Hypothalamus (tissue), 51 donors: ENCODE results near the gene AHRR.
"Not testable (repeated sequence)": the region's sequence is repeated elsewhere in the genome, so short reads cannot be mapped to it uniquely, and the experiment has no call there.

ENCODE experiments used
- DNase-seq, 51 donors: peaks; one replicate each; lab custom pipeline; 2025; lab: John Stamatoyannopoulos, UW

AHRR gene

DNA sequence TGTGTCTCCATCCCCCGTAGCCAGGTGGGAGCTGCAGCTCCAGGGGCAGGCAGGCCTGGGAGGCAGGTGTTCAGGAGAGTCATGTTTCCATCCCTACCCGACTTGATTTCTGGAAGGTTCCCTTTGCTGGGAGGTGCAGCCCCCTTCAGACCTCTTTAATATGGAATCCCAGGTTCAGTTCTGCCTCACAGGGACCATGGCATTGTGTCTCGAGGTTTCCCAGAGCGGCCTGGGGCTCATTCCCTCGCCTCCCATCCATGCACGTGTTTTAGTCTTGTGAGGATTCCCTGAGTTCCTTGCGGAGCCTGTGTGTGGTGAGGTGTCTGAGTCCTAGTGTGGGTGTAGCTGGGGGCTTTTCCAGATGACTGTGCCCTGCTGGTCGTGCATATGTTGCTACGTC, 16.5 kb upstream of the AHRR start:
- no peak for DNase-seq

DNA sequence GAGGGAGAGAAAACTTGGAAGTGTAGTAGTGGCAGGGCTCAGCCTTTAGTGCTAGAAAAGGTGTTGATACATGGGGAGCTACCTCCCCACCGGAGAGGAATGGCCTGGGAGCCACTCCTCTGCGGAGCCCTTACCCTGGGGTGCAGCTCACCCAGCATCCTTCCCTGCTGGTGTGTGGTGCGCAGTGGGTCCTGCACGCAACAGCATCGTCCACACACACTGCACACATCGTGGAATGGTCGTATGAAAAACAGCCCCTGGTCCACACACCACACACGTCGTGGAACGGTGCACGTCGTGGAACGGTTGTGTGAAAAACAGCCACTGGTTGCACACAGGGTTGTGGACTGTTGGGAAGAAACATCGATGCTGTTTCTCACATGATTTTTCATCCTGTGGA, 16.1 kb upstream of the AHRR start:
- DNase-seq: no peak

DNA sequence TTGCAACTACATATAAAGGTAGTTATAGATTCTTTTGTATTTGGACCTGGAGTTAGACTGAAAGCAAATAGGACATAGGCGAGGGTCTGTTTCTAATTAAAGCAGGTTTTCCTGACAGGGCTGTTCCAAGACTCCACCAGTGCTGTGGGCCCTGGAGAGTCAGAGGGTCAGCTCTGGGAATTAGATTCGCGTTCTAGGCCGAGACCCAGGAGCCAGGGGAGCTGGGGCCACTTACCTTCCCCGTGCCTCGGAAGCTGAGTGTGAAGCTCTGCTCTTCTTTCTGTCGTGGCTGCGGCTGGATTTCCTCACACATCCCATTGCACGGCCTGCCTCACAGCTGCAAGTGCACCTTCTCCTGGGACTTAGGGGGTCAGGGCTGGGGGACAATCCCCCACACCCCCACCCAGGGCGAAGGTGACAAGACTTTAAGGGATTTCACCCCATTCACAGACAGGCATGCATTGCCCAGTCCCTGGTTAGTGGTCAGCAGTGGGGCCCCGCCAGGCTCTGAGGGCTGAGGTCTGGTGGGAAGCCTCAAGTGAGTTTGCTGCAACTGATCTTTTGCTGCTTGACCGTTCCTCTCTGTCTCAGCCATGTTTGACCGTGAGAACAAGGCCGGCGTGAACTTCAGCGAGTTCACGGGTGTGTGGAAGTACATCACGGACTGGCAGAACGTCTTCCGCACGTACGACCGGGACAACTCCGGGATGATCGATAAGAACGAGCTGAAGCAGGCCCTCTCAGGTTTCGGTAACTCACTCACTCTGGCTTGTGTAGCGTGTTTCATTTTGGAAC, 15.3 kb upstream of the AHRR start:
- no peak for DNase-seq

DNA sequence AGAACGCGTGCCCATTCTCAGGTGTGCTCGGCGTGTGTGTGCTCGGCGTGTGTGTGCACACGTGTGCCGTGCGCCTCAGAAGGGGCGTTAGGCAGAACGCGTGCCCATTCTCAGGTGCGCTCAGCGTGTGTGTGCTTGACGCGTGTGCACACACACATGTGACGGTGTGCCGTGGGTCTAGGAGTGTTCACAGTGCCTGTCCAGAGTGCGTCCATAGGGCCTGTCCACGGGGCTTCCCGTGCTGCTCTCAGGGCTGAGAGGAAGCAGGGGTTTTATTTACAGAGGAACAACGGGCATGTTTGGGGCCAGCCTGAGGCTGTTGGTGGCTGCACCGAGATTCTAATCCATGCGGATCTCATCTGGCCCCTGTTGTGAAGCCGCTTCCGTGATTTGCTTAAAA, 14.2 kb upstream of the AHRR start:
- no peak for DNase-seq

DNA sequence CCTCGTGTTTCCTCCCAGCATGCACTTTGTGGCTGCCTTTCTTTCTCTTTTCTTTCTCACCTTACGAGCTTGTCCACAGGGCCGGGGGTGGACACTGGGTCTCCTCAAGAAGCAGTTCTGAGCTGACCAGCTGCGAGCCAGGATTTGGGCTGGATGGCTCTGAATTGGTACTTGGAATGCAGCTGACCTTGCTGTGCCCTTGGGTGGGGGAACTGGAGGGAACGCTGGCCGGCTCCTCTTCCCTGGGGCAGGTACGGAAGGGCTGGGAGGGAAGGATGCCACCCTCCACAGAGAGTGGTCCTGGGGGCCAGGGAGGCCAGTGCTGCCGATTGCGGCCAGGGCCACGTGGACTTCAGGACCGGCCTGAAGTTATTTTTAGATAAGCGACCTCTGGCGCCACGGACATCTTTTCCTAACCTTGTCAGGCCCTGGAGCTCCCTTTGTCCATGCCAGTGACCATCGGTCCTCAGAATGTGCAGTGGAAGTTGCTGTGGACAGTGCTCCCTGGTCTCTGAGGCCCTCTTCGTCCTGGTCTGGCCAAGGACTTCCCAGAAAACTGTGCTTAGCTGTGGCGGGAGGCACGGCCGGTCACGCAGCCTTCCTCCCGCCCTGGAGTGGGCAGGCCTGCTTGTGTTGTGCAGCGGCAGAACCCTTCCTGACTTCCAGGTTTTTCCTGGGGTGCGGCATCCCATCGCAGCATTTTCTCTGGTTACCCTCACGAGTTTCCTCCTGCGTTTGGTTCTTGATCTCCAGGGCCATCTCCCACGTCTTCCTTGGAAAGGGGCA, 13.5 kb upstream of the AHRR start:
- DNase-seq: no peak

DNA sequence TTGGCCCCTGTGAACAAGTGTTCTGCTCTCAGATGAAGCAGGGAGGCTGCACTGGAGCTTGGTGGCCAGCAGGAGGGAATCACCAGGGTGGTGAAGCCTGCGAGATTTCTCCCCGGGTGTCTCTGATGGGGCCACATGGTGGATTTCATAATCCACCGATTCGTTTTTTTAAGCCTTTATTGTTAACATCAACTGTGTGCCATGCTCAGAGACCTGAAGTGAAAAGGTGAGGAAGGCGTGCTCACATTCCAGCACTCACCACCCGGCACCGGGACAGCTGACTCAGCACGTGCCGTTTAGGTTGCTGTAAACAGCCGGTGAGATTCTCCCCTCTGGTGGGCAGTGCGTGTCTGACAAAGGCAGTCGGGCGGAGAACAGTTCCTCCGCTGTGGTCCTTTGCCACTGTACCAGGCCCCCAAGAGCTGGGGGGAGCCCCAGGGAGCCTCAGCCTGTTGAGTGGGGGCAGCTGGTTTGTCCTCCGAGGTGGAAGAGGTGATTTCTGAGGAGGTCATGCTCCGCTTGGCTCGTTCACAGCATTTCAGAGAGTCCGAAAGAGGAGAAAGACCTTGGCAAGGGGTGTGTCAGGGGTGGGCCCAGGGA, 12.7 kb upstream of the AHRR start:
- no peak for DNase-seq

DNA sequence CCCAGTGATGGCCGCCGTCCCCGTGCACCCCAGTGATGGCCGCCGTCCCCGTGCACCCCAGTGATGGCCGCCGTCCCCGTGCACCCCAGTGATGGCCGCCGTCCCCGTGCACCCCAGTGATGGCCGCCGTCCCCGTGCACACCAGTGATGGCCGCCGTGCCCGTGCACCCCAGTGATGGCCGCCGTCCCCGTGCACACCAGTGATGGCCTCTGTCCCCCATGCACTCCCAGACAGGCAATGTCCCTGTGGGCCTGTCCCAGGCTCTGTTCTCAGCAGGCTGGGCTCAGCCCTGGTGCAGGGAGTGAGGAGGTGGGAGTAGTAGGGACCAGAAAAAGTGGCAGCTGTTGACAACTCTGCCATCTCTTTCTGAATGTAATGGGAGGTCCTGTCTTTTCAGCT, 11.7 kb upstream of the AHRR start:
- DNase-seq: not testable (repeated sequence)

DNA sequence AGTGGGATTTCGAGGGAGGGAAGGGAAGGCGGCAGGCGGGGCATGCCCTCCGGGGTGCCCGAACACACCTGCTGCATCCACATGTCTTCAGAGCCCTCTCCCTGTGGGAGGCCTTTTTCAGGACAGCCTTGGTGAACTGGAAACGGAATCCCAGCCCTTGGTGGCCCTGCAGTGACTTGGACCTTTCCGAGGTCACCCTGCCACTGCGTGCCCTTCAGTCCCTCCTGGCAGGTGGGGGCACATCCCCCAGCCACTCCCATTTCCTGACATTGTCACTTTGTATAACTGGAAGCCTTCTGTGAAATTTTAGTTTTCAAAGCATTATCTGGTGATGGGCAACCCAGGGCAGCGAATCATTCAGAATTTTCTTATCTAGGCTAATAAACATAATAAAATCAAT, 11.0 kb upstream of the AHRR start:
- no peak for DNase-seq

DNA sequence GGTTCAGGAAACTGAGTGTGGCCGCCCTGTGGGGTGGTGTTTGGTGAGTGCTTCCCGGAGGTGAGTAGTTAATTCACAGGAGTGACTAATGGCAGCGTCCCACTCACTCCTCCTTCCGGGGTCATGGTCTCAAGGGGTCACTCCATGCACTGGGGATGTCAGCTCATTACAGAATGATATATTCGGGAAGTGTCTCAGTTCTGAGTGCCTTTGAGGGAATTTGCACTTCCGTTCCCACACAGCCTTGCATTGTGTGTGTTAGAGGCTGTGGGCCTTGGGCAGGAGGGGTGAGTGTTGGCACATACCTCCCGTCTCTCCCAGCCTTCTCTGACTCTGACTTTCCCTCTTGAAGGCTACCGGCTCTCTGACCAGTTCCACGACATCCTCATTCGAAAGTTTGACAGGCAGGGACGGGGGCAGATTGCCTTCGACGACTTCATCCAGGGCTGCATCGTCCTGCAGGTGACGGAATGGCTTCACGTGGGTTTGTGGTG, 10.5 kb upstream of the AHRR start:
- no peak for DNase-seq

DNA sequence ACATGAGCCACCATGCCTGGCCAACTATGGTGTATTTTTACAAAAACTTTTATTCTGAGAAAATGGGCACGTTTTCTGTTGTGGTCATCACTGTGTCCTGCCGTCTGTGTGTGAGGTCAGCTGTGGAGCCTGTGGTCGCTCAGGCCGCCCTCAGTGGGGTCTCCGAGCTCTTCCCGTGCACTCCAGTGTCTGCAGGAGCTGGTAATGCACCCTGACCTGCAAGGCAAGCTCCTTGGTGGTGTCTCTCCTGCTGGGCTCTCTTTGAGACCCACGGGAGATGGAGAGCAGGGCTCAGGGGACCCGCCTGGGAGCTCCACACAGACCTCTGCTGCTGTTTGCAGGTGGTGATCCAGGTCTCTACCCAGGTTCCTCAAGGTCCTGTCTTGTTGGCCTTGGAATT, 9.6 kb upstream of the AHRR start:
- DNase-seq: no peak

DNA sequence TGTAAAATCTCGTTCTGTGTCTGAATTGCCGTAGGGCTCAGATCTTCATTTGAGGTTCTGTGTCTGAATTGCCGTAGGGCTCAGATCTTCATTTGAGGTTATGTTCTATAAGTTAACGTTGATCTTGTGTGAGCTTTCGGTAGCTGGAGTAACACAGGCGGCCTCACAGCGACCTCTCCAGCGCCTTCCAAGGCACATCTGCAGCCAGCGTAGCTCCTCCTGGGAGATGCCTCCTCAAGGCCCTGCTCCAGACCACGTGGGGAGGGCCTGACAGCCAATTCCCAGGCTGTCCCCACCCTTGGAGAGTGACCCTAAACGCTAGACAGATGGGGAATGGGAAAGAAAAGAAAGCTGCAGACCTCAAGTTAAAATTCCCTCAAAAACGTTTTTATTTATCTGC, 8.7 kb upstream of the AHRR start:
- DNase-seq: no peak

DNA sequence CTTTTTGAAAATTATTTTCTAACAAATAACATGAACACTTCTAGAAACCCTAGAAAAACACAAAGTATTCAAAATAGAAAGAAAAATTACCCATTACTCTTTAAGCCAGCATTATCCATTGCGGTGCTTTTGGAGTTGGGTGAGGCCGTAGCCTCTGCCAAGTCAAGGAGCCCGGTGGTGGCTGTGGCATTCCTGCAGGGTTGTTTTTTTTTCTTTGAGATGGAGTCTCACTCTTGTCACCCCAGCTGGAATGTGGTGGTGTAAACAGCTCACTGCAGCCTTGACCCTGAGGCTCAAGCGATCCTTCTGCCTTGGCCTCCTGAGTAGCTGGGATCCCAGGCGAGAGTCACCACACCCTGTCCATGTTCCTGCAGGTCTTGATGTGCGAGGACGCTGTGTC, 8.2 kb upstream of the AHRR start:
- DNase-seq: no peak

DNA sequence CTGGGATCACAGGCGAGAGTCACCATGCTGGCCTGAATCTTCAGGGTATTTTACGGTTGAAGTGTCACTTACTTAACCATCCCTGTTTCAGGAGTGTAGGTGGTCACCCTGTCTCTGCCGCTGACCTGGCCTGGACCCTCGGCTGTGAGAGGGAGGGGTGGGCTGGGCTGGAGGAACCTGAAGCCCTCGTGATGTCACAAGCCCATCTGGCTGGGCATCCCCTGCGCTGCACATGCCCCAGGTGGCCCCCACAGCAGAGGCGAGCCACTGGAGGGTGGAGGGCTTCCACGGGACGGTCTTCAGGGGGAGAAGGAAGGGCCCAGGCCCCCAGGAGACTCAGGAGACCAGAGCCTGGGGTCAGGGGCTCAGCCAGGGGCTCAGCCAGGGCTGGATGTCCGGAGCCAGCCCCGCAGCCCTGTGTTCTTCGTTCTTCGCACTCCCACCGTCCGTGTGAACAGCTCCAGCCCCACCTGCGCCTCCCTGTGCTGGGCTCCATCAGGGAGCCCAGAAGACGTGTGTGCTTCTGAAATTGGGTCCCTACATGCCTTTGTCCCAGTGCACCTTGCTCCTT, 7.6 kb upstream of the AHRR start:
- no peak for DNase-seq

DNA sequence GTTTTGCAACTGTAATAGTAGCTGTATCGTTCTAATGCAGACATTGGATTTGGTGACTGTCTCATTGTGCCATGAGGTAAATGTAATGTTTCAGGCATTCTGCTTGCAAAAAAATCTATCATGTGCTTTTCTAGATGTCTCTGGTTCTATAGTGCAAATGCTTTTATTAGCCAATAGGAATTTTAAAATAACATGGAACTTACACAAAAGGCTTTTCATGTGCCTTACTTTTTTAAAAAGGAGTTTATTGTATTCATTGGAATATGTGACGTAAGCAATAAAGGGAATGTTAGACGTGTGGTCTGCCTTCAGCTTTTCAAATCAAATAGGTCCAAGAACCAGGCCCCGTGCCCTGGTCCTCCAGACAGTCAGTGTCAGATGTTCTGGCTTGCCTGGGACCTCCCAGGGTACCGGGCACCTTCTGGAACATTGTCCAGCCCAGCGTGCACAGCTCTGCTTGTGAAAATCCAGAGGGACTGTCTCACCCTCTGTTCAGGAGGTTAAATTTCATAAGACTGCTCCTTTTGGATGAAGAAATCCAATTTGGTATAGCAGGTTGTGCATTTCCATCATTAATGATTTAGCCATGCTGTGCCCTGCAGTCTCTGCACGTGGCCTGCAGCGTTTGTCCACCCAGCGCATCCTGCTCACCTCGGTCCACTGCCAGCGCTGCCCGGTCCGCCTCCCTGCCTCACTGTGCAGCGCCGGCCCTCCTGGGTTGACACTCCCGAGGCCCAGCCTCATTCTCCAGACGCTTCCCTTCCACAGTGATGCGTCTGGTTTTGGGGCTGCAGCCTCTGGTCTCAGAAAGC, 6.6 kb upstream of the AHRR start:
- DNase-seq: no peak

DNA sequence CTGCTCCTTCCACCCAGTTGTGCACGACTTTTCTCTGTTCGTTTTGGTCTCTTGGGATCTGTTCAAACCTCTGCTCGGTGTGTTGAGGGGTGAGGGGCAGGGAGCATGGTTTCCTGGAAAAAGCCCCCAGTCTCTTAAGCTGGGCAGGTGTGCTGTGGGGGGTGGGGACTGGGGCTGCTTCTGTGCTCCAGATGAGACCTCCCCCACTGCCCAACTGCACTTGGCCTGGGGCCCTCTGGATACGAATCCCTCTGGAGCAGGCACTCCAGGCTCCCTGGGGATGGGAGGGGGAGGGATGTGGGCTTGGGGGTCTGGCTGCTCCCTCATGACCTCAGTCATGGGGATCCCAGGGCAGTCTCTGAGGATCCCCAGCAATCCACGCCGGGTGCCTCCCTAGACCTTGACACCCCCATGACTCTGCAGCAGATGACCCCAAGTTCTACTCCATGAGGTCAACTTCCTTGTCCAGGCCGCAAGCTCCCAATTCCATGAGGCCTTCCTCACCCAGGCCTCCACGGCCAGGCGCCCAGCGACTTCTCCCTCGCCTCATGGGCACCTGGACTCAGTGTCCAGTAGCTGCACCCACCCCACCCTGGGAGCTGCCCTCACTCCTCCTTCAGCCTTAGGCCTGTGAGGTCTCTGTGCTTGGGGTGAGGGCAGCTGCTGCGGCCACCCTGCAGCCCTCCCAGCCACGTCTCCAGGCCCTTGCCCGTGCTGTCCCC, 5.9 kb upstream of the AHRR start:
- DNase-seq: no peak

DNA sequence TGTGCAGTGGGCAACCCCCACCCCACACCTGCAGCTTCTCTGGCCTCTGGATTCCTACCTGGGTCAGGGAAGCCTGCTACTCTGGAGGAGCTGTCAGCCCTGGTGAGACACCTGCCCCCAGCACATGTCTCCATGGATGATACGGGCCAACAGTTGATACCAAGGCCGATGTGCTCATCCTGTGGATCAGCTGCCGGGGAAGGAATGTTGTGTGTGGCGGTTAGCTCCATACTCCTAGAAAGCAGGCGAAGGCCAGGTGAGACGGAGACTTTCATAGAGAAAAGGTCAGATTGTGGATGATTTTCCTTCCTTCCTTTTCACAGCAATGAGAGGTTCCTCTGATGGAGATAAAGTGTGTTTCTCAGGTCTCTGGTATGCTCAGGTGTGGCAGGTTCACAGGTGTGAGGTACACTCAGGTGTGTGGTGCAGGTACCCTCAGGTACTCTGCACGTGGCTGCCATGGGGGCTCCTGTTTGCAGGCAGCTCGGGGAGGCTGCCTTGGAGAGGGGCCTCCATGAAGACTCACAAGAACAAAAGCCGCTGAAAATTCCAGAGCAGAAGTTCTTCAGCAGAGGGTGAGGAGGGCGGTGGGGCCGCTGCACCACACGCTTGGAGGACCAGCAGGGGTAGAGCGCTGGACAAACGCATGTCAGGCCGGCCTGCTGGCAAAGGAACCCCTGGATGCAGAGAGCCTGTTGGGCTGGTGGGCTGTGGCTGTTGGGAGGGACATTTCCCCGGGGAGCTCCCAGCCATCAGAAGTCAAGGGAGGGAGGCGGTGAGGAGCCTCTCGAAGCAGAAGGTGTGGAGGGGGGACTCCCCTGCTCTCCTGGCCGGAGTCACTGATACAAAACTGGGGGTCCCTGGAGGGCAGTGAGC, 5.1 kb upstream of the AHRR start:
- no peak for DNase-seq

DNA sequence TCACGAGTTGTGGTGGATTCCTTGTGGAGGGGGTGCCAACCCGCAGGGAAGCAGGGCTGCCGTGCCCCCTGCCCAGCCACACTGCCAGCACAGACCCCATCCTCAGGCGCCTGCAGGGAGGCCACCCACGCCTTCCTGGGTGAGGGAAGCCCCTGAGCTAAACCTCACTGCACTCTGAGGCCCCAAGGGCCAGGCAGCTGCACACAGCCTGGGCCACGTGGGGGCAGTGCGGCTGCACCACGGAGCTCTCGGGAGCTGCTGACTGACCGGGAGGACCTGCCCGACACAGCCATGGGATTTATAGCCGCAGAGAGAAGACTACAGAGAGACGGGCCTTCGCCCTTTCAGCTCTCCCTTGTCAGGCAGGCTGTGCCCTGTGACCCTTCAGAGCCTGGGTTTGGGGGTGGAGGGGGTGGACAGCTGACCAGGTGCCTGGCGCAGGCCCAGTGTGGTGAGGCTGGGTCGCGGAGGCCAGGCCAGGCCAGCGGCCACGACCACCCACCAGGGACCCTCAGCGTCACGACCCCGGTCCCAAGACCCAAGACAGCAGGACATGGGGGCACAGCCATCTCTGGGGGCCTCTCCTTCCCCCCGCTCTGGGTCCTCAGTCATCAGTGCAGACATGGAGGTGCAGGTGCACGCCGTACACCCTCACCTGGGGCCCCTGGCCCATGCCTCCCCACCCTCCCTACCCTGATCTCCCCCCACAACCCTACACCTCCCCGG, 4.3 kb upstream of the AHRR start:
- DNase-seq: peak in 14 of 51 donors; percentile 2 to 46 (median 19)

DNA sequence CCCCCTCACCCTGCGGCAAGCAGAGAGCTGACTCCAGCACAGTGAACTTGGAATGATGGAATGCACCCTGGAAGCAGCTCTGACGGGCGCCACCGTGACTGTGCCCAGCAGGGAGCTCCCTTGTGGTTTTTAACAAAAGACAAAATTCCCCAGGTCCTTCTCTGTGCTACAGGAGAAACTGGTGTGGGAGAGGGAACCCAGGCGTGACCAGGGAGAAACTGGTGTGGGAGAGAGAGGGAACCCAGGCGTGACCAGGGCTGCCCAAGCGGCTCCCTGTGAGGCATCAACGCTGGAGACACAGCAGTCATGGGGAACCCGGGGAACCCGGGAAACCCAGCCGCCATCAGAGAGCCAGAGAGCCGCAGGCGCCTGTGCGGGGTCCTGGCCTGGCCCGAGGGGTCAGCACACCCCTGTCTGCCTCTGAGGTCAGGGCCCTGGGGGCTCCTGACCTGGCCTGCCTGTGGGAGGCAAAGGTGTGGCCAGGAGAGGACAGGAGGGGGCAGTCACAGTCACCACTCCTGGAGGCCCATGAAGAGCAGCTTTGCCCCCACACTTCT, 3.1 kb upstream of the AHRR start:
- DNase-seq: no peak
